ENCODE results near the gene HFE. TPM values are rescaled to one million over a fixed set of nuclear protein-coding genes. Genes with fewer than 3 reads are reported as not detected.

Gene HFE, protein sequence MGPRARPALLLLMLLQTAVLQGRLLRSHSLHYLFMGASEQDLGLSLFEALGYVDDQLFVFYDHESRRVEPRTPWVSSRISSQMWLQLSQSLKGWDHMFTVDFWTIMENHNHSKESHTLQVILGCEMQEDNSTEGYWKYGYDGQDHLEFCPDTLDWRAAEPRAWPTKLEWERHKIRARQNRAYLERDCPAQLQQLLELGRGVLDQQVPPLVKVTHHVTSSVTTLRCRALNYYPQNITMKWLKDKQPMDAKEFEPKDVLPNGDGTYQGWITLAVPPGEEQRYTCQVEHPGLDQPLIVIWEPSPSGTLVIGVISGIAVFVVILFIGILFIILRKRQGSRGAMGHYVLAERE
- 5.0 and 8.0 TPM in 2 replicates for total RNA-seq

DNA sequence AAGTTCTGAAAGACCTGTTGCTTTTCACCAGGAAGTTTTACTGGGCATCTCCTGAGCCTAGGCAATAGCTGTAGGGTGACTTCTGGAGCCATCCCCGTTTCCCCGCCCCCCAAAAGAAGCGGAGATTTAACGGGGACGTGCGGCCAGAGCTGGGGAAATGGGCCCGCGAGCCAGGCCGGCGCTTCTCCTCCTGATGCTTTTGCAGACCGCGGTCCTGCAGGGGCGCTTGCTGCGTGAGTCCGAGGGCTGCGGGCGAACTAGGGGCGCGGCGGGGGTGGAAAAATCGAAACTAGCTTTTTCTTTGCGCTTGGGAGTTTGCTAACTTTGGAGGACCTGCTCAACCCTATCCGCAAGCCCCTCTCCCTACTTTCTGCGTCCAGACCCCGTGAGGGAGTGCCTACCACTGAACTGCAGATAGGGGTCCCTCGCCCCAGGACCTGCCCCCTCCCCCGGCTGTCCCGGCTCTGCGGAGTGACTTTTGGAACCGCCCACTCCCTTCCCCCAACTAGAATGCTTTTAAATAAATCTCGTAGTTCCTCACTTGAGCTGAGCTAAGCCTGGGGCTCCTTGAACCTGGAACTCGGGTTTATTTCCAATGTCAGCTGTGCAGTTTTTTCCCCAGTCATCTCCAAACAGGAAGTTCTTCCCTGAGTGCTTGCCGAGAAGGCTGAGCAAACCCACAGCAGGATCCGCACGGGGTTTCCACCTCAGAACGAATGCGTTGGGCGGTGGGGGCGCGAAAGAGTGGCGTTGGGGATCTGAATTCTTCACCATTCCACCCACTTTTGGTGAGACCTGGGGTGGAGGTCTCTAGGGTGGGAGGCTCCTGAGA lies at the start of gene HFE:
Gene HFE (plus strand): TSS at position 146 of the 832 bp plus-strand sequence. CDS start 12 bp downstream, at position 158.

Other genes with a start within 250 kb of the HFE start
- gene SLC17A3, start 213.2 kb upstream of the HFE start, total RNA-seq: not detected in 2 replicates
- not detected in 2 replicates for gene SLC17A2, start 156.7 kb upstream of the HFE start, total RNA-seq
- gene TRIM38, start 124.6 kb upstream of the HFE start, total RNA-seq: 4.1 and 5.8 TPM in 2 replicates